Activated T-helper 1 cell treated with anti-CD3 and anti-CD28 coated beads, Interleukin-12 subunit alpha, Interleukin-12 subunit beta, Interleukin-2, Interleukin-4 antibody, amounts not matched to agents 30 ng/mL and 10 ng/mL and 1 ng/mL, durations not matched to agents 14 hours and 24 hours and 36 hours (primary cell): Measurements from ENCODE around the gene AACS. TPM values are rescaled to one million over a fixed set of nuclear protein-coding genes. Genes with fewer than 3 reads are reported as not detected.
"Not testable (repeated sequence)": the region's sequence is repeated elsewhere in the genome, so short reads cannot be mapped to it uniquely, and the experiment has no call there.

Source experiments
- DNase-seq: peaks from one replicate; pipeline ENCODE4 v3.0.0; 2021; ENCODE audit warnings: low spot score
- H3K27ac Mint-ChIP-seq: one replicate; pipeline ENCODE4 v1.8.0; 2021; ENCODE audit warnings: mild to moderate bottlenecking, mixed read lengths
- H3K27me3 Mint-ChIP-seq: one replicate; pipeline ENCODE4 v1.8.0; 2022; ENCODE audit warnings: mild to moderate bottlenecking, moderate library complexity, mixed read lengths; ENCODE audit not compliant: insufficient read depth
- H3K36me3 Mint-ChIP-seq: one replicate; pipeline ENCODE4 v1.8.0; 2021; ENCODE audit warnings: low read depth, mixed read lengths
- H3K4me1 Mint-ChIP-seq: one replicate; pipeline ENCODE4 v1.8.0; 2021; ENCODE audit warnings: low read depth, mixed read lengths
- H3K4me3 Mint-ChIP-seq: one replicate; pipeline ENCODE4 v1.8.0; 2021; ENCODE audit warnings: mild to moderate bottlenecking, moderate library complexity, mixed read lengths
- H3K9me3 Mint-ChIP-seq: one replicate; pipeline ENCODE4 v1.8.0; 2021; ENCODE audit warnings: mixed read lengths
- intact Hi-C: fragments of 100-400 bp; cut with micrococcal nuclease; formaldehyde crosslinking; loops from one replicate; pipeline ENCODE4 v1.15.1; 2024
- total RNA-seq: library from RNA; stranded (reverse); gene quantifications from 2 replicates; pipeline ENCODE4 v1.2.3, GENCODE V29; 2022

AACS gene
- total RNA-seq, 1 donor from 2014 or later: 27.8 TPM

- Mint-ChIP-seq H3K27me3 (no peaks in the 10 kb centered on the region), H3K4me1 (peaks cover 10% of the 10 kb centered on the region), H3K9me3 (no peaks in the 10 kb centered on the region), H3K4me3 (no peak overlapping the region), H3K36me3 (peaks cover 6% of the 10 kb centered on the region), H3K27ac (no peak overlapping the region)
- no peak for DNase-seq
- intact Hi-C loops: no loop called here
Observed at GRCh38 chr12:125098676-125099408, 33.6 kb downstream of the AACS start.

- Mint-ChIP-seq H3K4me1 (peaks cover 10% of the 10 kb centered on the region), H3K4me3 (no peak overlapping the region), H3K27ac (no peak overlapping the region), H3K27me3 (no peaks in the 10 kb centered on the region), H3K9me3 (no peaks in the 10 kb centered on the region), H3K36me3 (peaks cover 8% of the 10 kb centered on the region)
- DNase-seq: no peak
- intact Hi-C loops: no loop called here
Observed at GRCh38 chr12:125099409-125099782, 34.2 kb downstream of the AACS start.

- DNase-seq: no peak
- H3K4me3 Mint-ChIP-seq: no peak overlapping the region
- H3K4me1 Mint-ChIP-seq: peaks cover 10% of the 10 kb centered on the region
- peaks cover 12% of the 10 kb centered on the region for H3K36me3 Mint-ChIP-seq
- H3K9me3 Mint-ChIP-seq: no peaks in the 10 kb centered on the region
- H3K27me3 Mint-ChIP-seq: no peaks in the 10 kb centered on the region
- intact Hi-C loops: no loop called here
- H3K27ac Mint-ChIP-seq: no peak overlapping the region
Observed at GRCh38 chr12:125100551-125101434, 35.6 kb downstream of the AACS start.

- Mint-ChIP-seq H3K27me3 (no peaks in the 10 kb centered on the region), H3K4me3 (no peak overlapping the region), H3K36me3 (peaks cover 25% of the 10 kb centered on the region), H3K4me1 (no peaks in the 10 kb centered on the region), H3K9me3 (no peaks in the 10 kb centered on the region), H3K27ac (no peak overlapping the region)
- no peak for DNase-seq
- intact Hi-C loops: no loop called here
Observed at GRCh38 chr12:125104982-125105381, 39.7 kb downstream of the AACS start.

- H3K4me1 Mint-ChIP-seq: no peaks in the 10 kb centered on the region
- H3K36me3 Mint-ChIP-seq: peaks cover 29% of the 10 kb centered on the region
- H3K4me3 Mint-ChIP-seq: no peak overlapping the region
- no peak overlapping the region for H3K27ac Mint-ChIP-seq
- no peaks in the 10 kb centered on the region for H3K9me3 Mint-ChIP-seq
- DNase-seq: no peak
- intact Hi-C loops: no loop called here
- H3K27me3 Mint-ChIP-seq: no peaks in the 10 kb centered on the region
Observed at GRCh38 chr12:125105600-125105999, 40.4 kb downstream of the AACS start.

GRCh38 chr12:125110641-125111360 lies 45.6 kb downstream of the AACS start:
- Mint-ChIP-seq H3K9me3 (no peaks in the 10 kb centered on the region), H3K4me3 (no peak overlapping the region), H3K4me1 (no peaks in the 10 kb centered on the region), H3K27me3 (no peaks in the 10 kb centered on the region), H3K36me3 (peaks cover 28% of the 10 kb centered on the region), H3K27ac (no peak overlapping the region)
- no peak for DNase-seq
- intact Hi-C loops: no loop called here

- Mint-ChIP-seq H3K4me1 (no peaks in the 10 kb centered on the region), H3K36me3 (peaks cover 27% of the 10 kb centered on the region)
Observed at GRCh38 chr12:125111403-125111802, 46.2 kb downstream of the AACS start.

GRCh38 chr12:125112614-125113013 lies 47.4 kb downstream of the AACS start:
- H3K27ac Mint-ChIP-seq, intact Hi-C loops, DNase-seq, H3K4me1 Mint-ChIP-seq, H3K9me3 Mint-ChIP-seq, H3K27me3 Mint-ChIP-seq, H3K4me3 Mint-ChIP-seq: not testable (repeated sequence)
- H3K36me3 Mint-ChIP-seq: peaks cover 23% of the 10 kb centered on the region

More at GRCh38 chr12:125111403-125111802, 46.2 kb downstream of the AACS start:
- intact Hi-C loops: no loop called here
- no peak overlapping the region for H3K27ac Mint-ChIP-seq
- no peaks in the 10 kb centered on the region for H3K9me3 Mint-ChIP-seq
- DNase-seq: no peak
- H3K4me3 Mint-ChIP-seq: no peak overlapping the region
- H3K27me3 Mint-ChIP-seq: no peaks in the 10 kb centered on the region

- no peak overlapping the region for H3K4me3 Mint-ChIP-seq
- no peaks in the 10 kb centered on the region for H3K27me3 Mint-ChIP-seq
- peaks cover 21% of the 10 kb centered on the region for H3K36me3 Mint-ChIP-seq
- H3K27ac Mint-ChIP-seq: no peak overlapping the region
- no peak for DNase-seq
- no peaks in the 10 kb centered on the region for H3K9me3 Mint-ChIP-seq
- intact Hi-C loops: no loop called here
- H3K4me1 Mint-ChIP-seq: no peaks in the 10 kb centered on the region
Observed at GRCh38 chr12:125113263-125113662, 48.0 kb downstream of the AACS start.

GRCh38 chr12:125113789-125114188 lies 48.6 kb downstream of the AACS start:
- no peak for DNase-seq
- H3K36me3 Mint-ChIP-seq: peaks cover 20% of the 10 kb centered on the region
- H3K27ac Mint-ChIP-seq: no peak overlapping the region
- H3K9me3 Mint-ChIP-seq: no peaks in the 10 kb centered on the region
- intact Hi-C loops: no loop called here
- H3K4me3 Mint-ChIP-seq: no peak overlapping the region
- no peaks in the 10 kb centered on the region for H3K27me3 Mint-ChIP-seq
- H3K4me1 Mint-ChIP-seq: no peaks in the 10 kb centered on the region

GRCh38 chr12:125114365-125115141 lies 49.3 kb downstream of the AACS start:
- H3K9me3 Mint-ChIP-seq: no peaks in the 10 kb centered on the region
- intact Hi-C loops: no loop called here
- DNase-seq: no peak
- H3K4me1 Mint-ChIP-seq: no peaks in the 10 kb centered on the region
- H3K36me3 Mint-ChIP-seq: peaks cover 18% of the 10 kb centered on the region
- no peak overlapping the region for H3K4me3 Mint-ChIP-seq
- no peak overlapping the region for H3K27ac Mint-ChIP-seq
- H3K27me3 Mint-ChIP-seq: no peaks in the 10 kb centered on the region

GRCh38 chr12:125120566-125120965 lies 55.3 kb downstream of the AACS start:
- Mint-ChIP-seq H3K4me3 (no peak overlapping the region), H3K36me3 (peaks cover 2% of the 10 kb centered on the region), H3K9me3 (no peaks in the 10 kb centered on the region), H3K27ac (no peak overlapping the region), H3K4me1 (no peaks in the 10 kb centered on the region), H3K27me3 (no peaks in the 10 kb centered on the region)
- intact Hi-C loops: no loop called here
- no peak for DNase-seq
